SK-N-DZ (cell line): Measurements from ENCODE around the gene KRTAP19-1.

ENCODE experiments used
- DNase-seq: peaks from one replicate; pipeline ENCODE4 v3.0.0-alpha.2; 2015; ENCODE audit warnings: low spot score
- small RNA-seq, 2 experiments: library from RNA; depleted of rRNA; stranded (forward); fragments of <200 nt; gene quantifications; one replicate each; pipeline ENCODE3, GENCODE V24; 2014

KRTAP19-1 gene

GRCh38 chr21:30430170-30430655 lies 50.0 kb downstream of the KRTAP19-1 start, which contains the start of gene KRTAP13-4:
TSS of gene KRTAP13-4 (plus strand) at chr21:30430220. CDS start at chr21:30430276, 56 bp downstream.
- DNase-seq: no peak

Small RNA genes within 50 kb of the gene (small RNA-seq; reads per million reads assigned to genes)
- gene AP000567.1: 0 reads per million in 2 experiments
- 0 reads per million in 2 experiments for gene KRTAP19-10P
- gene KRTAP19-9P: 0 reads per million in 2 experiments
